ENCODE results near the gene NAA10. TPM values are rescaled to one million over a fixed set of nuclear protein-coding genes. Genes with fewer than 3 reads are reported as not detected.

NAA10 gene
- total RNA-seq, 2 experiments from 2014 or later: 79.5 to 84.3 TPM

- no peak for ATAC-seq (ENCODE audit: low read depth)
- Mint-ChIP-seq H3K27ac (no peak overlapping the region), H3K27me3 (no peaks in the 10 kb centered on the region), H3K4me3 (no peak overlapping the region), H3K9me3 (no peaks in the 10 kb centered on the region), H3K36me3 (peaks cover 4% of the 10 kb centered on the region), H3K4me1 (peaks cover 13% of the 10 kb centered on the region)
- no peak for DNase-seq
- POLR2A ChIA-PET: interaction anchor here (12.8 kb wide), 1 partner anchor 26 kb away, joined by 185 read pairs; the partner anchor contains the start of gene ARHGAP4
Measured at GRCh38 chrX:153951683-153952372, 17.0 kb upstream of the NAA10 start.

- Mint-ChIP-seq H3K9me3 (no peaks in the 10 kb centered on the region), H3K4me3 (no peak overlapping the region), H3K27me3 (no peaks in the 10 kb centered on the region), H3K36me3 (peaks cover 4% of the 10 kb centered on the region), H3K27ac (peak overlapping the region; percentile 58), H3K4me1 (peaks cover 13% of the 10 kb centered on the region)
- POLR2A ChIA-PET: interaction anchor here (1.8 to 12.8 kb wide), 2 partner anchors 17 to 25 kb away, joined by 10 to 185 read pairs; partner anchors contain the start of gene ARHGAP4
- ATAC-seq (ENCODE audit: low read depth) (no peak), DNase-seq (no peak)
Measured at GRCh38 chrX:153950127-153950526, 15.3 kb upstream of the NAA10 start.

GRCh38 chrX:153948847-153949805, 14.3 kb upstream of the NAA10 start:
- Mint-ChIP-seq H3K36me3 (peaks cover 4% of the 10 kb centered on the region), H3K4me3 (peak overlapping the region; percentile 61), H3K4me1 (peaks cover 15% of the 10 kb centered on the region), H3K27ac (peak overlapping the region; percentile 78), H3K9me3 (no peaks in the 10 kb centered on the region), H3K27me3 (no peaks in the 10 kb centered on the region)
- POLR2A ChIA-PET: interaction anchor here (1.0 to 12.8 kb wide), 6 partner anchors 14 to 42 kb away, joined by 3 to 185 read pairs (median 4); partner anchors contain the start of gene ARHGAP4
- DNase-seq (no peak), ATAC-seq (ENCODE audit: low read depth) (peak; percentile 17)

- POLR2A ChIA-PET: interaction anchor here (1.0 to 12.8 kb wide), 4 partner anchors 11 to 23 kb away, joined by 3 to 185 read pairs (median 4); partner anchors contain the start of gene ARHGAP4
- no peaks in the 10 kb centered on the region for H3K27me3 Mint-ChIP-seq
- H3K4me1 Mint-ChIP-seq: peaks cover 15% of the 10 kb centered on the region
- H3K9me3 Mint-ChIP-seq: no peaks in the 10 kb centered on the region
- H3K27ac Mint-ChIP-seq: peak overlapping the region; percentile 78
- H3K4me3 Mint-ChIP-seq: peak overlapping the region; percentile 5
- peaks cover 4% of the 10 kb centered on the region for H3K36me3 Mint-ChIP-seq
- DNase-seq (no peak), ATAC-seq (ENCODE audit: low read depth) (no peak)
Measured at GRCh38 chrX:153948002-153948466, 13.2 kb upstream of the NAA10 start.

- Mint-ChIP-seq H3K4me3 (peak overlapping the region; percentile 52), H3K9me3 (no peaks in the 10 kb centered on the region), H3K36me3 (peaks cover 4% of the 10 kb centered on the region), H3K27ac (peak overlapping the region; percentile 87), H3K4me1 (peaks cover 15% of the 10 kb centered on the region), H3K27me3 (no peaks in the 10 kb centered on the region)
- DNase-seq: peak; percentile 81
- POLR2A ChIA-PET: interaction anchor here (0.6 to 12.8 kb wide), 5 partner anchors 9 to 24 kb away, joined by 3 to 185 read pairs (median 4); partner anchors contain the start of gene ARHGAP4
- ATAC-seq (ENCODE audit: low read depth): peak; percentile 79
Measured at GRCh38 chrX:153947009-153947769, 12.4 kb upstream of the NAA10 start.

GRCh38 chrX:153945956-153946943, 11.4 kb upstream of the NAA10 start:
- POLR2A ChIA-PET: interaction anchor here (0.7 to 12.8 kb wide), 5 partner anchors 8 to 25 kb away, joined by 3 to 185 read pairs (median 5); partner anchors contain the start of genes ARHGAP4 and NAA10
- Mint-ChIP-seq H3K4me3 (no peak overlapping the region), H3K27ac (no peak overlapping the region), H3K4me1 (peaks cover 17% of the 10 kb centered on the region), H3K9me3 (no peaks in the 10 kb centered on the region), H3K27me3 (no peaks in the 10 kb centered on the region), H3K36me3 (peaks cover 2% of the 10 kb centered on the region)
- ATAC-seq (ENCODE audit: low read depth) (no peak), DNase-seq (no peak)

- Mint-ChIP-seq H3K36me3 (peaks cover 3% of the 10 kb centered on the region), H3K4me3 (peak overlapping the region; percentile 87), H3K9me3 (no peaks in the 10 kb centered on the region), H3K4me1 (peaks cover 16% of the 10 kb centered on the region), H3K27ac (no peak overlapping the region), H3K27me3 (no peaks in the 10 kb centered on the region)
- ATAC-seq (ENCODE audit: low read depth) (peak; percentile 7), DNase-seq (no peak)
- POLR2A ChIA-PET: interaction anchor here (0.6 to 12.8 kb wide), 7 partner anchors 10 to 159 kb away, joined by 3 to 185 read pairs (median 4); partner anchors contain the start of genes ARHGAP4 and NAA10
Measured at GRCh38 chrX:153944800-153945150, 9.9 kb upstream of the NAA10 start.

GRCh38 chrX:153944140-153944799, 9.4 kb upstream of the NAA10 start, which contains the start of gene RENBP:
Gene RENBP, minus strand, starts transcription at chrX:153944643. Its CDS starts 33 bp downstream, at chrX:153944610.
- Mint-ChIP-seq H3K9me3 (no peaks in the 10 kb centered on the region), H3K27me3 (no peaks in the 10 kb centered on the region), H3K4me1 (peaks cover 14% of the 10 kb centered on the region), H3K27ac (peak within 1 kb of the TSS; percentile 83), H3K36me3 (peaks cover 3% of the 10 kb centered on the region), H3K4me3 (peak within 1 kb of the TSS; percentile 87)
- peak; percentile 53 for DNase-seq
- POLR2A ChIA-PET: interaction anchor here (0.9 to 12.8 kb wide), 4 partner anchors 10 to 124 kb away, joined by 4 to 185 read pairs (median 4); partner anchors contain the start of genes ARHGAP4 and NAA10
- ATAC-seq (ENCODE audit: low read depth): peak; percentile 25

GRCh38 chrX:153941336-153942252, 6.8 kb upstream of the NAA10 start:
- no peaks in the 10 kb centered on the region for H3K27me3 Mint-ChIP-seq
- no peaks in the 10 kb centered on the region for H3K9me3 Mint-ChIP-seq
- peak overlapping the region; percentile 84 for H3K27ac Mint-ChIP-seq
- peaks cover 10% of the 10 kb centered on the region for H3K4me1 Mint-ChIP-seq
- H3K36me3 Mint-ChIP-seq: peaks cover 1% of the 10 kb centered on the region
- POLR2A ChIA-PET: interaction anchor here (12.8 kb wide), 1 partner anchor 16 kb away, joined by 185 read pairs; the partner anchor contains the start of gene ARHGAP4
- DNase-seq (no peak), ATAC-seq (ENCODE audit: low read depth) (no peak)
- peak overlapping the region; percentile 73 for H3K4me3 Mint-ChIP-seq

- POLR2A ChIA-PET: interaction anchor here (8.7 kb wide), 1 partner anchor 15 kb away, joined by 69 read pairs; the partner anchor contains the start of gene ARHGAP4
- H3K27me3 Mint-ChIP-seq: no peaks in the 10 kb centered on the region
- no peaks in the 10 kb centered on the region for H3K9me3 Mint-ChIP-seq
- no peak for ATAC-seq (ENCODE audit: low read depth)
- DNase-seq: no peak
- peaks cover 14% of the 10 kb centered on the region for H3K4me1 Mint-ChIP-seq
- H3K36me3 Mint-ChIP-seq: peaks cover 1% of the 10 kb centered on the region
- no peak overlapping the region for H3K27ac Mint-ChIP-seq
- H3K4me3 Mint-ChIP-seq: no peak overlapping the region
Measured at GRCh38 chrX:153939573-153939972, 4.7 kb upstream of the NAA10 start.
